GM04503 (cell line): ENCODE measurements around the gene BRAF.
"Not testable (repeated sequence)": the region's sequence is repeated elsewhere in the genome, so short reads cannot be mapped to it uniquely, and the experiment has no call there.

Experiments
- DNase-seq: peaks from one replicate; pipeline ENCODE4 v3.0.0-alpha.2; 2012; ENCODE audit warnings: low read depth

The BRAF gene

GRCh38 chr7:140769852-140770251, 154.9 kb downstream of the BRAF start:
- no peak for DNase-seq

GRCh38 chr7:140767418-140767817, 157.3 kb downstream of the BRAF start:
- no peak for DNase-seq

GRCh38 chr7:140765441-140765840, 159.3 kb downstream of the BRAF start:
- DNase-seq: not testable (repeated sequence)

- DNase-seq: not testable (repeated sequence)
These were observed 161.6 kb downstream of the BRAF start for GRCh38 chr7:140763166-140763565.

GRCh38 chr7:140761375-140761774, 163.4 kb downstream of the BRAF start:
- DNase-seq: not testable (repeated sequence)

- no peak for DNase-seq
These were observed 170.2 kb downstream of the BRAF start for GRCh38 chr7:140754506-140754905.

- no peak for DNase-seq
These were observed 172.2 kb downstream of the BRAF start for GRCh38 chr7:140752533-140752932.

GRCh38 chr7:140746751-140747150, 178.0 kb downstream of the BRAF start:
- no peak for DNase-seq

GRCh38 chr7:140745266-140746058, 179.3 kb downstream of the BRAF start:
- no peak for DNase-seq

GRCh38 chr7:140744005-140744404, 180.7 kb downstream of the BRAF start:
- no peak for DNase-seq

GRCh38 chr7:140743255-140743654, 181.5 kb downstream of the BRAF start:
- DNase-seq: not testable (repeated sequence)

GRCh38 chr7:140738280-140738679, 186.4 kb downstream of the BRAF start:
- DNase-seq: no peak

GRCh38 chr7:140734729-140735128, 190.0 kb downstream of the BRAF start:
- DNase-seq: no peak

GRCh38 chr7:140734096-140734495, 190.6 kb downstream of the BRAF start:
- no peak for DNase-seq

- DNase-seq: no peak
These were observed 192.3 kb downstream of the BRAF start for GRCh38 chr7:140732416-140732815.

GRCh38 chr7:140726281-140726680, 198.4 kb downstream of the BRAF start:
- no peak for DNase-seq

- DNase-seq: no peak
These were observed 200.0 kb downstream of the BRAF start for GRCh38 chr7:140724706-140725105.

- no peak for DNase-seq
These were observed 201.2 kb downstream of the BRAF start for GRCh38 chr7:140723574-140723973.

GRCh38 chr7:140723006-140723405, 201.7 kb downstream of the BRAF start:
- no peak for DNase-seq

GRCh38 chr7:140722254-140722653, 202.5 kb downstream of the BRAF start:
- DNase-seq: no peak

GRCh38 chr7:140719721-140720120, 205.0 kb downstream of the BRAF start:
- no peak for DNase-seq

GRCh38 chr7:140714331-140715040, 210.2 kb downstream of the BRAF start:
- no peak for DNase-seq

- not testable (repeated sequence) for DNase-seq
These were observed 212.3 kb downstream of the BRAF start for GRCh38 chr7:140712392-140712791.
